D721Med (cell line): ENCODE results near the gene MRPL1.

ENCODE experiments used
- DNase-seq: peaks from one replicate; pipeline ENCODE4 v3.0.0; 2011; ENCODE audit warnings: low spot score; ENCODE audit not compliant: insufficient read length
- FAIRE-seq: peaks from 2 replicates; lab custom pipeline; 2011; peaks lifted over from hg19 to GRCh38; lab: Jason Lieb, UNC
- TF ChIP-seq, protein P1 (sequence below): IDR thresholded peaks from 2 replicates; pipeline ENCODE4 v1.5.1; 2012; ENCODE audit warnings: mild to moderate bottlenecking, control low read depth; ENCODE audit not compliant: insufficient read depth; ENCODE audit errors: missing control alignments

Gene MRPL1

DNA sequence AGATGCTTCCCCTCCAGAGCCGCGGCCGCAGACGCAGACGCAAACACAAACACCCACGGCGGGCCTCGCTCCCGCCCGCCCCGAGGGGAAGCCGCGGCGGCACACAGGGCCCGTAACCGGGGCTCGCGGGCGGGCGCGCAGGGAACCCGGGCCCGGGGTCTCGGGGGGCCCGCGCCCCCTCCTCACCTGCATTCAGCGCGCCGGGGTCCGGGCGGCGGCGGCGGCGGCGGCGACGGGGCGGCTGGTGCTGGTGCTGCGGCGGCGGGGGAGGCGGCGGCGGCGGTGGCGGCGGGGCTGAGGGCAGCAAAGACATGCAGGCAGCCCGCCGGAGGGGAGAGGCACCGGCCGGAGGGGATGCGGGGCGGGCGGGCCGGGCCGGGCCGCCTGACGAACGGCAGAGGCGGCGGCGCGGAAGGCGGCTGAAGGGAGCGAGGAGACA, 43.2 kb upstream of the MRPL1 start:
- TF ChIP-seq, protein P1, sequence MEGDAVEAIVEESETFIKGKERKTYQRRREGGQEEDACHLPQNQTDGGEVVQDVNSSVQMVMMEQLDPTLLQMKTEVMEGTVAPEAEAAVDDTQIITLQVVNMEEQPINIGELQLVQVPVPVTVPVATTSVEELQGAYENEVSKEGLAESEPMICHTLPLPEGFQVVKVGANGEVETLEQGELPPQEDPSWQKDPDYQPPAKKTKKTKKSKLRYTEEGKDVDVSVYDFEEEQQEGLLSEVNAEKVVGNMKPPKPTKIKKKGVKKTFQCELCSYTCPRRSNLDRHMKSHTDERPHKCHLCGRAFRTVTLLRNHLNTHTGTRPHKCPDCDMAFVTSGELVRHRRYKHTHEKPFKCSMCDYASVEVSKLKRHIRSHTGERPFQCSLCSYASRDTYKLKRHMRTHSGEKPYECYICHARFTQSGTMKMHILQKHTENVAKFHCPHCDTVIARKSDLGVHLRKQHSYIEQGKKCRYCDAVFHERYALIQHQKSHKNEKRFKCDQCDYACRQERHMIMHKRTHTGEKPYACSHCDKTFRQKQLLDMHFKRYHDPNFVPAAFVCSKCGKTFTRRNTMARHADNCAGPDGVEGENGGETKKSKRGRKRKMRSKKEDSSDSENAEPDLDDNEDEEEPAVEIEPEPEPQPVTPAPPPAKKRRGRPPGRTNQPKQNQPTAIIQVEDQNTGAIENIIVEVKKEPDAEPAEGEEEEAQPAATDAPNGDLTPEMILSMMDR = no peak
- DNase-seq (no peak), FAIRE-seq (no peak)

DNA sequence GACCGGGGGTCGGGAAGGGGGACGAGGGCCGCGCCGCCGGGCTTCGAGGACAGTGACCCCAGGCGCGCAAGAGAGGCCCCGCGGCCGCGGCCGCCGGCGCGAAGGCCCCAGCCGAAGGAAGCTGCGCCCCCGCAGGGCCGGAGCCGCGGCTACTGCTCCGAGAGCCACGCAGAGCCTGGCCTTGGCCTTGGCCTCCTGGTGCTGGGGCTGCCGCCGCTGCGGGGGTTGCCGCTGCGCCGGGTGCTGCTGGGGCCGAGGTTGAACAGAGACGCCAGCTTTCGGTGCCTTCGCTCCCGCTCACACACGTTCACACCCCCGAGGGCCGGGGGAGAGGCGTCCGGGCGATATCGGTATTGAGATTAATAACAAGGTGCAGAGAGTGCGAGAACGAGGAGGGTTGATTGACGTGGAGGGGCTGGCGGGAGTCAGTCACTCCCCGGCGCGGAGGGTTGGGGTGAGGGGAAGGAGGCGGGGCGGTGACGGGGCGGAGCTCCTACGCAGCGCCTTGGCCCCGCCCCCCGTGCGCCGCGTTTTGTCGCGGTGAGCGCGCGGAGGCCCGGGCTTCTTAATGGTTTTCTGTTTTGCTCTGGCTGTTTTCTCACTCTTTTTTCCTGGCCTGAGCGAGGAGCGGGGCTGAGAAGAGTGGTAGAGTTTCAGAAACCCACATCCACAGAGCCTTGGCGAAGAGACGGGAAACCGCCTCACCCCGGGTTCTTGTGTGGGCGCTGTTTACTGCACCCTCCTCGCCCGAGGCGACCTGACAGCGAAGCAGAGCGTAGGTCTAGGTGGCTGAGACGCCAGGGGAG, 42.6 kb upstream of the MRPL1 start:
- DNase-seq = peak; percentile 60
- FAIRE-seq = no peak
- TF ChIP-seq, protein P1 = no peak

DNA sequence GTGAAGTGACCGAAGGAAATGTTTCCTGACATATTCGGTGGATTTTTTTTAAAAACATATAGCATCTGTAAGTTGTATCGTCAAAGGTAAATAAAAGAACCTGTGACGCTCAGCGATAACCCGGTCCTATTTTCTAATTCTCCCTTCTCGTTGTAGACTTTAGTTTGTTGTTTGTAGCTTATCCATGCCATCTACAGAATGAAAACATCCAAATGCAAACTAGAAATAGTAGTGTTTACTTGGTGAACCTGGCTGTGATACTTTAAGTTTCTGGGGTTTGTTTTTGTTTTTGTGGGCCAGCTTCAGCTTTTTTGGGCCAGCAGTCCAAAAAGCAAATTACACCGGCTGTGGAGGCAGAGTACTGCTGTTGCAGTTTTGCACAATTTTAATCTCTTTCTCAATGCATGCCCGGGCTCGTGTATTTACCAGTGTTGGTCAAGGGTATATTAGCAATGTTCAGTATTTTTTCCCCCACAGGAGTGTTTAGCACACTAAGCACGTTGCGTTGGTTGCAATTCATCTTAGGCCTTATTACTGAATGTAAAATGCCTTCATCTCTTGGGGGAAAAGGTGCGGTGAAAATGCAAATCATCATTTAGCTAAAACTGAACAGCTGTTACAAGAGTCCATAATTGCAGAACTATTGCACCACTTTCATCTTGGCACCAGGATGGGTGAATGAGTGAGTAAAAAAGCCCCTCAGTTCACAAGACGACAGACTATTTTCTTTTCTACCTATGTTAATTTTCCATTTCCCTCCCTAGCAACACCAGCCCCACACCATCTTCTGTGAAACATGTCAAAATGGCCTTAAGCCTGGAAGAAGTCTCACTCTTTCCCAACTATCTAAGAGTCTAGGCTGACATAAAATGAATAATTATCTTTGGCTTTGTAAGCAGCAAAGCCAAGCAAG, 41.7 kb upstream of the MRPL1 start:
- FAIRE-seq (no peak), DNase-seq (no peak)
- TF ChIP-seq, protein P1 = no peak

DNA sequence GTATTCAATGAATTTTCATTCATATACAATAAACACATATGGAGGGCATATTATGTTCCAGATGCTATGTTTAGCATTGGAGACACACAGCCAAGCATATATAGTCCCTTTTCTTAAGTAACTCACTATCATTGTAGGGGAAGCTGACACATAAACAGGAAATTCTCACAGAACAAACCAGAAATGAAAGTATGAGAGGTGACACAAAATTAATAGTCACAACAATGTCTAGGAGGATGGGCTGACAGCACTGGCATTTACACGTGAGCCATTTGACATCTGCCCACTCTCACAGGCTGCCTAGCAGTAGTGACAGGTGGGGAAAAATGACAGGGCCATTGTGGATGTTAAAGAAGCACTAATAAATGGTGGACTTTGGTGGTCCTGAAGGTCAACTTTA, 40.9 kb upstream of the MRPL1 start:
- TF ChIP-seq, protein P1 = no peak
- DNase-seq = no peak
- no peak for FAIRE-seq

DNA sequence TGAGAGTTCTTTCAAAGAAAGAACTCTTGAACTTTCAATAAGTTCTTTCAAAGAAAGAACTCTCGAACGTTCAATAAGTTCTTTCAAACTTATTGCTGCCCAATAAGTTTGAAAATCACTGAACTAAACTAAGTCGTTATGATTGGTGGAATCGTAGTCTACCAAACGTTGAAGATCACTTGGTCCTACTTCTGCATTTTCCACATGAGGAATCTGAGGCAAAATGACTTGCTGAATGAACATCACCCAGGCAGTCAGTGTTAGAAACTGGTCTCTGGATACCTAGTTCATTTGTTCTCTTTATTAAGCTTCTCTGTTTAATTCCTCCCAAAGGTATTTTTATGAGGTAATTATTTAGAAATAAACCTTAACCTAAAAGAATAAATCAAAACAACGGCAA, 36.4 kb upstream of the MRPL1 start:
- no peak for DNase-seq
- no peak for FAIRE-seq
- TF ChIP-seq, protein P1 = no peak

DNA sequence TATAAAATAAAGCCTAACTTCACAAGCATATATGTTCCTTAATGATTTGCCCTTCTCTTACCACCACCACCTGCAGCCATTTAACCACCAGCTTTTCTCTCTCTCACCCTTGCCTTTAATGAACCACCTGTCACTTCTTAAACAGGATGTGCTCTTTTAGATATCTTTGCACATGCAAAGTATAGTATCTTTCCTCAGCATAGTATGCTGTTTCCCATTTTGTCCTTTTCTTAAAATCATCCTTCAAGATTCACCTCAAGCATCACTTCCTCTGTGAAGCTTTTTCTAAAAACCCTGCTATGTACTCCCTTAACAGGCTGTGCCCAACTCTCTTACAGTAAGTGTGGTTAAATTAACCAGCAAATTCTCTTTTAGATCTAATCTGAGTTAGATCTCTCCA, 35.3 kb upstream of the MRPL1 start:
- TF ChIP-seq, protein P1 = no peak
- FAIRE-seq = no peak
- DNase-seq = no peak
